ENCODE results near the gene PLA2G12A. TPM values are rescaled to one million over a fixed set of nuclear protein-coding genes. Genes with fewer than 3 reads are reported as not detected.

Gene PLA2G12A
- total and polyA plus RNA-seq, 10 of the 15 experiments (the other 5 are each of a cell fraction or from before 2014, with no cell fraction given): 3.7 to 36.8 (median 15.5) TPM

DNA sequence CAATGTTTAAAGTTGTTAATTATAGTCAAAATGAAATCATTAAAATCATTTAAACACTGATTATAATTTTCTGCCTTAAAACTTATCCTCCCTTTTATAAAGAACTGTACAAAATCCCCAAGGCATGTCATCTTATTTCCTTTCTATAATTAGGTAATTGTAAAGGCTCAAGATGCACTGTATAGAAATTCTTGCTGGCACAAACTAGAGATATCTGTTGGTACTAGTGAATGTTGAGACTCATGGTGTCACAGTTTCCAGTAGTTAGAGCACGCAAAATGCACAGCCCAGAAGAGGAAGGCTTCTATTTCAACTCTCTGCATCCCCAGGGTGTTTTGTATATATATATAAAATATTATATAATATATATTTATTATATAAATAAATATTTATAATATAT is 22.7 kb upstream of the PLA2G12A start:
- TF ChIP-seq STAT3 (IDR thresholded peaks at IDR 0.05; ENCODE audit: low read depth, low read length) (no peak), NR2C1 (IDR thresholded peaks at IDR 0.05) (no peak), CBFB (IDR thresholded peaks at IDR 0.05; ENCODE audit: low read depth) (no peak), HDAC6 (IDR thresholded peaks at IDR 0.05; ENCODE audit: unreplicated experiment) (no peak), EGR1 (IDR thresholded peaks at IDR 0.05; ENCODE audit: borderline replicate concordance in 1 of 2, low read depth in 2 of 2, low read length in 2 of 2) (no peak), CREB1 (IDR thresholded peaks at IDR 0.05; ENCODE audit: low read depth) (no peak), SMARCA5 (IDR thresholded peaks at IDR 0.05) (no peak), SUPT20H (IDR thresholded peaks at IDR 0.05; ENCODE audit: borderline replicate concordance, control insufficient read depth, low read depth, low read length) (no peak), MYB (IDR thresholded peaks at IDR 0.05; ENCODE audit: borderline replicate concordance, low read depth, low read length) (no peak), ATF7 (IDR thresholded peaks at IDR 0.05; ENCODE audit: low read depth) (no peak), ZSCAN29 (IDR thresholded peaks at IDR 0.05) (no peak), HCFC1 (IDR thresholded peaks at IDR 0.05; ENCODE audit: low read length) (no peak), HDAC2 (IDR thresholded peaks at IDR 0.05) (no peak)
- TF ChIP-seq, protein P1, sequence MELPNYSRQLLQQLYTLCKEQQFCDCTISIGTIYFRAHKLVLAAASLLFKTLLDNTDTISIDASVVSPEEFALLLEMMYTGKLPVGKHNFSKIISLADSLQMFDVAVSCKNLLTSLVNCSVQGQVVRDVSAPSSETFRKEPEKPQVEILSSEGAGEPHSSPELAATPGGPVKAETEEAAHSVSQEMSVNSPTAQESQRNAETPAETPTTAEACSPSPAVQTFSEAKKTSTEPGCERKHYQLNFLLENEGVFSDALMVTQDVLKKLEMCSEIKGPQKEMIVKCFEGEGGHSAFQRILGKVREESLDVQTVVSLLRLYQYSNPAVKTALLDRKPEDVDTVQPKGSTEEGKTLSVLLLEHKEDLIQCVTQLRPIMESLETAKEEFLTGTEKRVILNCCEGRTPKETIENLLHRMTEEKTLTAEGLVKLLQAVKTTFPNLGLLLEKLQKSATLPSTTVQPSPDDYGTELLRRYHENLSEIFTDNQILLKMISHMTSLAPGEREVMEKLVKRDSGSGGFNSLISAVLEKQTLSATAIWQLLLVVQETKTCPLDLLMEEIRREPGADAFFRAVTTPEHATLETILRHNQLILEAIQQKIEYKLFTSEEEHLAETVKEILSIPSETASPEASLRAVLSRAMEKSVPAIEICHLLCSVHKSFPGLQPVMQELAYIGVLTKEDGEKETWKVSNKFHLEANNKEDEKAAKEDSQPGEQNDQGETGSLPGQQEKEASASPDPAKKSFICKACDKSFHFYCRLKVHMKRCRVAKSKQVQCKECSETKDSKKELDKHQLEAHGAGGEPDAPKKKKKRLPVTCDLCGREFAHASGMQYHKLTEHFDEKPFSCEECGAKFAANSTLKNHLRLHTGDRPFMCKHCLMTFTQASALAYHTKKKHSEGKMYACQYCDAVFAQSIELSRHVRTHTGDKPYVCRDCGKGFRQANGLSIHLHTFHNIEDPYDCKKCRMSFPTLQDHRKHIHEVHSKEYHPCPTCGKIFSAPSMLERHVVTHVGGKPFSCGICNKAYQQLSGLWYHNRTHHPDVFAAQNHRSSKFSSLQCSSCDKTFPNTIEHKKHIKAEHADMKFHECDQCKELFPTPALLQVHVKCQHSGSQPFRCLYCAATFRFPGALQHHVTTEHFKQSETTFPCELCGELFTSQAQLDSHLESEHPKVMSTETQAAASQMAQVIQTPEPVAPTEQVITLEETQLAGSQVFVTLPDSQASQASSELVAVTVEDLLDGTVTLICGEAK (IDR thresholded peaks at IDR 0.05; ENCODE audit: borderline replicate concordance): no peak
- TF ChIP-seq, protein P2, sequence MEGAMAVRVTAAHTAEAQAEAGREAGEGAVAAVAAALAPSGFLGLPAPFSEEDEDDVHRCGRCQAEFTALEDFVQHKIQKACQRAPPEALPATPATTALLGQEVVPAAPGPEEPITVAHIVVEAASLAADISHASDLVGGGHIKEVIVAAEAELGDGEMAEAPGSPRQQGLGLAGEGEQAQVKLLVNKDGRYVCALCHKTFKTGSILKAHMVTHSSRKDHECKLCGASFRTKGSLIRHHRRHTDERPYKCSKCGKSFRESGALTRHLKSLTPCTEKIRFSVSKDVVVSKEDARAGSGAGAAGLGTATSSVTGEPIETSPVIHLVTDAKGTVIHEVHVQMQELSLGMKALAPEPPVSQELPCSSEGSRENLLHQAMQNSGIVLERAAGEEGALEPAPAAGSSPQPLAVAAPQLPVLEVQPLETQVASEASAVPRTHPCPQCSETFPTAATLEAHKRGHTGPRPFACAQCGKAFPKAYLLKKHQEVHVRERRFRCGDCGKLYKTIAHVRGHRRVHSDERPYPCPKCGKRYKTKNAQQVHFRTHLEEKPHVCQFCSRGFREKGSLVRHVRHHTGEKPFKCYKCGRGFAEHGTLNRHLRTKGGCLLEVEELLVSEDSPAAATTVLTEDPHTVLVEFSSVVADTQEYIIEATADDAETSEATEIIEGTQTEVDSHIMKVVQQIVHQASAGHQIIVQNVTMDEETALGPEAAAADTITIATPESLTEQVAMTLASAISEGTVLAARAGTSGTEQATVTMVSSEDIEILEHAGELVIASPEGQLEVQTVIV (IDR thresholded peaks at IDR 0.05; ENCODE audit: borderline replicate concordance, partially characterized antibody): no peak
- TF ChIP-seq, protein P3, sequence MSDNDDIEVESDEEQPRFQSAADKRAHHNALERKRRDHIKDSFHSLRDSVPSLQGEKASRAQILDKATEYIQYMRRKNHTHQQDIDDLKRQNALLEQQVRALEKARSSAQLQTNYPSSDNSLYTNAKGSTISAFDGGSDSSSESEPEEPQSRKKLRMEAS (IDR thresholded peaks at IDR 0.05; ENCODE audit: low read depth, low read length): no peak
- TF ChIP-seq, protein P4, sequence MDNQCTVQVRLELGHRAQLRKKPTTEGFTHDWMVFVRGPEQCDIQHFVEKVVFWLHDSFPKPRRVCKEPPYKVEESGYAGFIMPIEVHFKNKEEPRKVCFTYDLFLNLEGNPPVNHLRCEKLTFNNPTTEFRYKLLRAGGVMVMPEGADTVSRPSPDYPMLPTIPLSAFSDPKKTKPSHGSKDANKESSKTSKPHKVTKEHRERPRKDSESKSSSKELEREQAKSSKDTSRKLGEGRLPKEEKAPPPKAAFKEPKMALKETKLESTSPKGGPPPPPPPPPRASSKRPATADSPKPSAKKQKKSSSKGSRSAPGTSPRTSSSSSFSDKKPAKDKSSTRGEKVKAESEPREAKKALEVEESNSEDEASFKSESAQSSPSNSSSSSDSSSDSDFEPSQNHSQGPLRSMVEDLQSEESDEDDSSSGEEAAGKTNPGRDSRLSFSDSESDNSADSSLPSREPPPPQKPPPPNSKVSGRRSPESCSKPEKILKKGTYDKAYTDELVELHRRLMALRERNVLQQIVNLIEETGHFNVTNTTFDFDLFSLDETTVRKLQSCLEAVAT (IDR thresholded peaks at IDR 0.05): no peak
- no peaks in the 10 kb centered on the region for H3K79me2 ChIP-seq (ENCODE audit: control insufficient read depth, insufficient read depth, low read length)
- BruUV-seq (replicated peaks): no TSS peak
- H3K4me3 ChIP-seq: no peak overlapping the region
- no peaks in the 10 kb centered on the region for H3K27me3 ChIP-seq (replicated peaks in 1 of 2; ENCODE audit: control insufficient read depth in 2 of 2, insufficient read depth in 2 of 2, low read length in 1 of 2)
- ChIA-PET SMC1A (ENCODE audit: uncharacterized antibody, unreplicated experiment) (interaction anchor here (0.9 to 1.0 kb wide), 2 partner anchors 9 to 20 kb away, joined by 3 to 4 read pairs; no protein-coding TSS in a partner anchor), RAD21 (ENCODE audit: unreplicated experiment) (no interaction called here), POLR2A (no interaction called here), CTCF (no interaction called here)
- no peak overlapping the region for H3K27ac ChIP-seq (ENCODE audit: control insufficient read depth, insufficient read depth)
- DNase-seq (ENCODE audit: low read depth, low spot score) (no peak), ATAC-seq (no peak), FAIRE-seq (no peak)
- intact Hi-C loops (cut with micrococcal nuclease; ENCODE audit: unreplicated experiment) (no loop called here), in situ Hi-C loops (cut with MboI) (no loop called here)
- H3K4me2 ChIP-seq (ENCODE audit: control insufficient read depth, insufficient read depth): no peak overlapping the region
- no peaks in the 10 kb centered on the region for H3K9me3 ChIP-seq (replicated peaks; ENCODE audit: control insufficient read depth, insufficient read depth, low read length)
- H3K36me3 ChIP-seq (ENCODE audit: control insufficient read depth in 2 of 2, insufficient read depth in 2 of 2, low read length in 1 of 2): no peaks in the 10 kb centered on the region
- 0% methylated on average over 1 of the region's 1 CpG for WGBS (ENCODE audit: insufficient coverage, insufficient replicate concordance, low lambda C conversion rate, missing lambda C conversion rate)
- H3K4me1 ChIP-seq (ENCODE audit: control insufficient read depth, insufficient read depth, low read length): no peaks in the 10 kb centered on the region
- no peak overlapping the region for H3K9ac ChIP-seq (ENCODE audit: control insufficient read depth, insufficient read depth, low read length)
- no peak overlapping the region for H2AFZ ChIP-seq (ENCODE audit: control insufficient read depth, low read depth, low read length)
- no peaks in the 10 kb centered on the region for H4K20me1 ChIP-seq (ENCODE audit: control insufficient read depth, insufficient read depth)
